ENCODE results near the gene RAB2B.

The RAB2B gene

DNA sequence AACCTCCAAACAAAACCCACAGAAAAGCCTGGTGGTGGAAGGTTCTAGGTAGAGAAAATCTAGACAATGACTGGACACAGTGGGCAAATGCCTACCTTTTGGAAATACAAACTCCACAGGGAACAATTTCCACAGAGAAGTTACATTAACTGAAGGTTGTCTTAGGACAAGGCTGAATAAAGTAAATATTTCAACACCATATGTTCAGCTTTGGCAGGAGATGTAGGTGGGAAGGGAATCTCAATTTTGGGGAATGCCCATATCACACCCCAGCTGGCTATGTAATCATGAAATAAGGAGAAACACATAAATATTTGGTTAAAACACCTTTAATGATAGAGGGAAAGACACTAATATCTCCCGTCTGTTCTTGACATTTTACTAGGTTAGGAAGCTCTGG, 44.0 kb upstream of the RAB2B start:
- TF ChIP-seq, protein P1, sequence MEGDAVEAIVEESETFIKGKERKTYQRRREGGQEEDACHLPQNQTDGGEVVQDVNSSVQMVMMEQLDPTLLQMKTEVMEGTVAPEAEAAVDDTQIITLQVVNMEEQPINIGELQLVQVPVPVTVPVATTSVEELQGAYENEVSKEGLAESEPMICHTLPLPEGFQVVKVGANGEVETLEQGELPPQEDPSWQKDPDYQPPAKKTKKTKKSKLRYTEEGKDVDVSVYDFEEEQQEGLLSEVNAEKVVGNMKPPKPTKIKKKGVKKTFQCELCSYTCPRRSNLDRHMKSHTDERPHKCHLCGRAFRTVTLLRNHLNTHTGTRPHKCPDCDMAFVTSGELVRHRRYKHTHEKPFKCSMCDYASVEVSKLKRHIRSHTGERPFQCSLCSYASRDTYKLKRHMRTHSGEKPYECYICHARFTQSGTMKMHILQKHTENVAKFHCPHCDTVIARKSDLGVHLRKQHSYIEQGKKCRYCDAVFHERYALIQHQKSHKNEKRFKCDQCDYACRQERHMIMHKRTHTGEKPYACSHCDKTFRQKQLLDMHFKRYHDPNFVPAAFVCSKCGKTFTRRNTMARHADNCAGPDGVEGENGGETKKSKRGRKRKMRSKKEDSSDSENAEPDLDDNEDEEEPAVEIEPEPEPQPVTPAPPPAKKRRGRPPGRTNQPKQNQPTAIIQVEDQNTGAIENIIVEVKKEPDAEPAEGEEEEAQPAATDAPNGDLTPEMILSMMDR (conservative IDR thresholded peaks at IDR 0.05; ENCODE audit: low read depth, low read length): no peak
- DNase-seq (ENCODE audit: low read depth): no peak

DNA sequence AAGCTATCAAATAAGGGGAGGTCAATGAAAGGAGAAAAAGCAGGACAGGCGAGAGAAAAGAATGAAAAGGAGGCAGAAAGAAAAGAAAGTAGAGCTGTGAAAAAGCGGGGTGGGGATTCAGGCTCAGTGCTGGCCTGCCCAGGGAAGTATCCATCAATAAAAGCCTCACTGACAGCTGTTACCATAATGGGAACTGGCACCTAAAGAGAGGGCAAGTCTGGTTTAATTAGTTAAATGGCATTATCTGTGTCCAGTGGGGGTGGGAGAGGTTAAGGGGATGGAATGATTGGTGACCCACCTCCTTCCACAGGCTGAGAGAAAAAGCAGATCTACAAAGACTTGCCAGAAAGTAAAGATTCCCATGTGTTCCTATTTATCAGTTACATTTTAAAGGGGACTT, 42.0 kb upstream of the RAB2B start:
- TF ChIP-seq, protein P1 (conservative IDR thresholded peaks at IDR 0.05; ENCODE audit: low read depth, low read length): no peak
- no peak for DNase-seq (ENCODE audit: low read depth)
- no peak overlapping the region for H3K4me3 ChIP-seq (ENCODE audit: low read length)

More for the DNA sequence above, 44.0 kb upstream of the RAB2B start:
- H3K4me3 ChIP-seq (ENCODE audit: low read length): no peak overlapping the region

GRCh38 chr14:21514341-21514740, 37.6 kb upstream of the RAB2B start:
- no peak overlapping the region for H3K4me3 ChIP-seq (ENCODE audit: low read length)
- DNase-seq (ENCODE audit: low read depth): no peak
- TF ChIP-seq, protein P1 (conservative IDR thresholded peaks at IDR 0.05; ENCODE audit: low read depth, low read length): no peak

DNA sequence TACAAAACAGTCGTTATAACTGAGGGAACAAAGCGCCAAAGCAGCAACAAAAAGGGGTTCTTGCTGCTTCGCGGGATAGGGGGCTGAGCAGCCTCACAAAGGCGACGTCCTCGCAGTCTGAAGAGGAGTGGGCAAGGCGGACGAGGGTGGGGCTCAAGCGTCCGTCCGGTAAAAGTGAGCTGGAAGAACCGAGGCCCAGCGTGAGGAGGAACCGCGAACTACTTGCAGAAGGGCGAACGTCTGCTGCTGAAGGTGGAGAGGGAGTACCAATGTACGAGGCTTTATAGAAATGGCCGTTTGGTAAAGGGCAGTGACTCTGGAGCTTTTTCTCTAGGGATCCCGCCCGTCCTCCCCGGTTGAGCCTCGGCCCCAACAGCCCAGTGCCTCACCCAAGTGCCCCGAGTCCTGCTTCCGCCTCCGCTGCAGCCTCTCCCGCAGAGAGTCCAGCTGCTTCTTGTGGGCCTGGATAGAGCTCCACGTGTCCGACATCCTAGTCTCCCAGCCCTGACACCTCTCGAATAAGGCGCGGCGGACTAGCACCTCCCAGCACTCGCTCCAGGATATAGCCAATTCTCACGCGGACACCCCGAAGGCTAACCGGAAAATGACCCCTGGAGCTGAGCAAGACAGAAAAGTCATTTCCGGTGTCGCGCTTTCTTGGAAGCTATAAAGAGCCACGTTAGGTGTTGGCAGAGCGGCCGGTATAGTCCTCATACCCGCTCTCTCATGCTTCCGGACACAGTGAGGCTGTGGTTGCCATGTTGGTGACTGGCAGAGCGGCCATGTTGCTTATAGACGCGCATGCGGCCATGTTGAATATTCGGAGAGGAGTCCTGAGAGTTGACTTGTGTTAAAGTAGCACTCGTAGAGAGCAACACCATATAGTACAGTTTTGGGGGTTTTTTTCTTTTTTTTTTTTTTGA, 34.2 kb upstream of the RAB2B start, which contains the start of gene METTL3:
TSS of gene METTL3 (minus strand) at position 606 of the 923 bp plus-strand sequence. CDS start at position 489, 117 bp downstream.
- TF ChIP-seq, protein P1 (conservative IDR thresholded peaks at IDR 0.05; ENCODE audit: low read depth, low read length): no peak
- DNase-seq (ENCODE audit: low read depth): peak; percentile 98
- H3K4me3 ChIP-seq (ENCODE audit: low read length): peak within 1 kb of the TSS; percentile 96

DNA sequence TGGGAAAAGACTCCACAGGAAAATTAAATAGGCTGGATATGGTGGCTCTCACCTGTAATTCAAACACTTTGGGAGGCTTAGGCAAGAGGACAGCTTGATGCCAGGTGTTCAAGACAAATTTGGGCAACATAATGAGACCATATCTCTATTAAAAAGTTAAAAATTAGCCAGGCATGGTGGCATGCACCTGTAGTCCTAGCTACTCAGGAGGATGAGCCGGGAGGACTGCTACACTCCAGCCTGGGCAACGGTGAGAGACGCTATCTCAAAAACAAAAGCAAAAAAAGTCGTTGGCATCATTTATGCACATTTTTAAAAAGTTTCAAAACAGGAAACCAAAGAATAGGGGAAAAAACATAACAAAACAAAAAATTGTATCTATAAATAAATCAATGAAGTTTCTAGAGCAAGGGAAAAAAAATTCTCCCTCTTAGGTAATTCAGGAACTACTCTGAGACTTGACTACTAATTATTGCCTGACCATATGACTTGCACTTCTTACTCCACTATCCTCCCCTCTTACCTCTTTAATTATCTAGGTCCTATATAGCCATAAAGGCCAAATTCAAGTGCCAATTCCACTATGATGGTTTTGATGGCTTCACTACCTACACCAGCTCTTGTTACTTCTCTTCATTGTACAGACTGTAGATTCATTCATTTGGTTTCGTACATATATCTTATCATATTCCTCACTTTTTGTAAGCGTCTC, 32.8 kb upstream of the RAB2B start:
- TF ChIP-seq, protein P1 (conservative IDR thresholded peaks at IDR 0.05; ENCODE audit: low read depth, low read length): no peak
- peak overlapping the region; percentile 96 for H3K4me3 ChIP-seq (ENCODE audit: low read length)
- no peak for DNase-seq (ENCODE audit: low read depth)

DNA sequence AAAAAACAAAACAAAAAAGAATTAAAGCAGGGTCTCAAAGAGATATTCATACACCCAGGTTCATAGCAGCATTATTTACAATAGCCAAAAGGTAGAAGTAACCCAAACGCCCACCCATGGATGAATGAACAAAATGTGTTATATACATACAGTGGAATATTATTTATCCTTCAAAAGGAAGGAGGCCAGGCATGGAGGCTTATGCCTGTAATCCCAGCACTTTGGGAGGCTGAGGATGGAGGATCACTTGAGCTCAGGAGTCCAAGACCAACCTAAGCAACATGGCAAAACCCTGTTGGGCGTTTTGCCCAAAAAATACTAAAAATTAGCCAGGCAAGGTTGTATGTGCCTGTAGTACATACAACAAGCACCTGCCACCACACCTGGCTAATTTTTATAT, 29.8 kb upstream of the RAB2B start:
- TF ChIP-seq, protein P1 (conservative IDR thresholded peaks at IDR 0.05; ENCODE audit: low read depth, low read length): no peak
- DNase-seq (ENCODE audit: low read depth): no peak
- H3K4me3 ChIP-seq (ENCODE audit: low read length): no peak overlapping the region

Measured in retinal pigment epithelial cell (primary cell).